Ascending aorta (tissue), 2 donors: Measurements from ENCODE around the gene GSTA2. TPM values are rescaled to one million over a fixed set of nuclear protein-coding genes. Genes with fewer than 3 reads are reported as not detected.
"Not testable (repeated sequence)": the region's sequence is repeated elsewhere in the genome, so short reads cannot be mapped to it uniquely, and the experiment has no call there.

ENCODE experiments used
- DNase-seq, 2 donors: peaks; one replicate each; pipeline ENCODE4 v3.0.0-alpha.2; 2019; ENCODE audit warnings: low spot score in 2 of 2
- H3K27ac ChIP-seq, 2 donors: fragments of 200-600 bp; sonication (generic); one replicate each; pipeline ENCODE4 v1.5.1; 2016 to 2017; ENCODE audit warnings: mild to moderate bottlenecking in 1 of 2
- H3K27me3 ChIP-seq: fragments of 200-600 bp; sonication (generic); one replicate; pipeline ENCODE4 v1.5.1; 2017
- H3K36me3 ChIP-seq, 2 donors: fragments of 200-600 bp; sonication (generic); one replicate each; pipeline ENCODE4 v1.5.1; 2016
- H3K4me1 ChIP-seq, 2 donors: fragments of 200-600 bp; sonication (generic); one replicate each; pipeline ENCODE4 v1.5.1; 2016 to 2017; ENCODE audit warnings: mild to moderate bottlenecking in 1 of 2
- H3K4me3 ChIP-seq, 2 donors: fragments of 200-600 bp; sonication (generic); one replicate each; pipeline ENCODE4 v1.5.1; 2016 to 2017; ENCODE audit warnings: mild to moderate bottlenecking in 1 of 2
- H3K9me3 ChIP-seq, 2 donors: fragments of 200-600 bp; sonication (generic); one replicate each; pipeline ENCODE4 v1.5.1; 2016
- intact Hi-C: fragments of 100-400 bp; cut with DNase I; formaldehyde crosslinking; loops from one replicate; pipeline ENCODE4 v1.15.1; 2023
- total RNA-seq: library from RNA; depleted of rRNA; stranded (reverse); fragments of >200 nt; gene quantifications from one replicate; pipeline ENCODE4 v1.1.0, GENCODE V29; 2016
- TF ChIP-seq, protein P1 (sequence below), 3 experiments: fragments of 200-600 bp in 2 of 3; fragments of 450-650 bp in 1 of 3; sonication (generic) in 2 of 3; IDR thresholded peaks; one replicate each; pipeline ENCODE4 v1.5.1; 2016 to 2019; ENCODE audit warnings: antibody characterized with exemption in 3 of 3, mild to moderate bottlenecking in 1 of 3, moderate library complexity in 1 of 3

GSTA2 gene
- total RNA-seq, 1 donor from 2014 or later = not detected

DNA sequence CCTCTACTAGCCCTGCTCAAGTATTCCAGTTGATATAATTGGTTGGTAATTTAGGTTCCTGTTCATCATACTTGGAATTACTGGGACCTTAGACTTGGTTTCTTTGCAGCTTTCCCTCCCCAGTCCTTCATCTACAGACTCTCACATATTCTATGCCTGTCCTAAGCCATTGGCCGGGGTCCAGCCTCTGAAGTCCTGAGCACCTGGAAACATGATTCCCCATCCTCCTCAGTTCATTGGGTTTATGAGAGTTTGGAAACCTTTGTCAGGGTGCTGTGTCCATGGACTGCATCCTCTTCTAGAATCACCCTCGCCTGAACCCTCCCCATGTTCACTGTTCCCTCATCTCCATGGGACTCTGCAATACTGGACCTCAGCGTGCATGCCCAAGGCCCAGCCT is 8.8 kb downstream of the GSTA2 start:
- Histone ChIP-seq H3K4me3 (no peak overlapping the region), H3K4me1 (no peaks in the 10 kb centered on the region), H3K27me3 (no peaks in the 10 kb centered on the region), H3K27ac (no peak overlapping the region), H3K36me3 (no peaks in the 10 kb centered on the region), H3K9me3 (peaks cover 0 to 4% of the 10 kb centered on the region in 2 donors)
- no peak for DNase-seq
- intact Hi-C loops = no loop called here
- TF ChIP-seq, protein P1, sequence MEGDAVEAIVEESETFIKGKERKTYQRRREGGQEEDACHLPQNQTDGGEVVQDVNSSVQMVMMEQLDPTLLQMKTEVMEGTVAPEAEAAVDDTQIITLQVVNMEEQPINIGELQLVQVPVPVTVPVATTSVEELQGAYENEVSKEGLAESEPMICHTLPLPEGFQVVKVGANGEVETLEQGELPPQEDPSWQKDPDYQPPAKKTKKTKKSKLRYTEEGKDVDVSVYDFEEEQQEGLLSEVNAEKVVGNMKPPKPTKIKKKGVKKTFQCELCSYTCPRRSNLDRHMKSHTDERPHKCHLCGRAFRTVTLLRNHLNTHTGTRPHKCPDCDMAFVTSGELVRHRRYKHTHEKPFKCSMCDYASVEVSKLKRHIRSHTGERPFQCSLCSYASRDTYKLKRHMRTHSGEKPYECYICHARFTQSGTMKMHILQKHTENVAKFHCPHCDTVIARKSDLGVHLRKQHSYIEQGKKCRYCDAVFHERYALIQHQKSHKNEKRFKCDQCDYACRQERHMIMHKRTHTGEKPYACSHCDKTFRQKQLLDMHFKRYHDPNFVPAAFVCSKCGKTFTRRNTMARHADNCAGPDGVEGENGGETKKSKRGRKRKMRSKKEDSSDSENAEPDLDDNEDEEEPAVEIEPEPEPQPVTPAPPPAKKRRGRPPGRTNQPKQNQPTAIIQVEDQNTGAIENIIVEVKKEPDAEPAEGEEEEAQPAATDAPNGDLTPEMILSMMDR (IDR thresholded peaks at IDR 0.05) = no peak

DNA sequence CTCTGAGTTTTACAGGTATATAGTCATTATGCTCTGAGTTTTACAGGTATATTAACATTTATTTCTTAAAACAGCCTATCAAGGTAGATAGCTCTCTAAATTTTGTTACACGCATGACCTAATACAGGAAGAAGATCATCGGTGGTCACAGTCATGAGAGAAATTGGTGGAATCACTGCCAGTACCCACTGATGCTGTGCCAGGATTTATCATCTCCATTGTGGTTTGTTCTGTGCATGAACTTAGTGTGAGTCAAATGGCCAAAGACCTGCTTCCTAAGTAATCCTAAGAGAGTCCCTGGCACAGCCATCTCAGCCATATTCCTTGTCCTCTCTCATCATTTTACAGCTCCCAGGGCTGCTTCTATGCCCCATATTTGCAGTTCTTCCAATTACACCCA is 10.1 kb downstream of the GSTA2 start:
- H3K36me3 ChIP-seq, intact Hi-C loops, DNase-seq, H3K27me3 ChIP-seq, H3K27ac ChIP-seq, H3K4me3 ChIP-seq, H3K9me3 ChIP-seq, H3K4me1 ChIP-seq: not testable (repeated sequence)

DNA sequence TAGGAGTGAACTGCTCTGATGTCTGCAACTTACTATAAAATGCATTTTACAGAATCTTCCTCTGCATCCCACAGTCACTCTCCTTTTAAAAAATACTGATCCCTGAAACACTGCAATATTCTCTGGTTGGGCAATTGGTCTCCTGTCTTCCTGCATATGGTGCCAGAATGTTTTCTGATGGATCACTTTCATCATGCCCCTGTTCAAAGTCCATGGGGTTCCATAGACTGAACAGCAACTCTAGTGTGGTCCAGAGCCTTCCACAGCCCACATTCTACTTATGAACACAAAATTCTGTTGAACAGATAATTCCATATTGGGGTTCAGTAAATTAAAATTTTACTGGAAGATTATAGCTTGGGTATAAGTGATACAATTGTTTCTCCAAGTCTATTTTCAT is 11.0 kb downstream of the GSTA2 start:
- H3K9me3 ChIP-seq = peaks cover 0 to 4% of the 10 kb centered on the region in 2 donors
- H3K36me3 ChIP-seq = no peaks in the 10 kb centered on the region
- intact Hi-C loops = no loop called here
- TF ChIP-seq, protein P1 (IDR thresholded peaks at IDR 0.05) = no peak
- H3K27ac ChIP-seq = no peak overlapping the region
- H3K4me1 ChIP-seq = no peaks in the 10 kb centered on the region
- no peaks in the 10 kb centered on the region for H3K27me3 ChIP-seq
- no peak overlapping the region for H3K4me3 ChIP-seq
- no peak for DNase-seq

DNA sequence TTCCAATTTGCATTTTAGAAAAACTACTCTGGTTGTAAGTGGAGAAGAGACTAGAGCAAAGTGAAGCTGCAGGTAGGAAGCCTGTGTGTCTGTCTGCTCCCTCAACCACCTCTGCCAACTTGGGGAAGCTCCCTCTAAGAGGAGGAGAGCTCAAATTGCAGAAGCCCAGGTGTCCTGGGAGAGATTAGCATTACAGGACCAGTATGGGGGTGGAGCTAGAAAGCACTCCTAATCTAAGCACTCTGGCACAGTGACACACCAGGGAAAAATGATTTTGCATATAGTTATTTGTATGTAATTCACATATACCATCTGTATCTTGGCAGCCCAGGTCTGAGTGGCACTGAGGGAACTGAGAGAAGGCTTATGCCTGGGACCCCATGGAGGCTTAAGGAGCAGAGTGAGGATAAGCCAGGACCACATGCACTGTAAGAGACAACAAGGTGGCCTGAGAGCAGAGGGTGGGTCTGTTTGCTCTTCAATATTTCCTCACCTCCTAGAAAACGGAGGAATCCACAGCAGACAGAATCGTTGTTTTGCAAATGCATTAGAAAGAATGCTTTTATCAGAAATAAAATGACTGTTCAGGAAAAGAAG is 13.6 kb downstream of the GSTA2 start:
- no peaks in the 10 kb centered on the region for H3K27me3 ChIP-seq
- no peak overlapping the region for H3K27ac ChIP-seq
- intact Hi-C loops = no loop called here
- no peak overlapping the region for H3K4me3 ChIP-seq
- H3K36me3 ChIP-seq = no peaks in the 10 kb centered on the region
- no peaks in the 10 kb centered on the region for H3K4me1 ChIP-seq
- no peak for DNase-seq
- H3K9me3 ChIP-seq = peaks cover 0 to 4% of the 10 kb centered on the region in 2 donors
- TF ChIP-seq, protein P1 (IDR thresholded peaks at IDR 0.05) = no peak

DNA sequence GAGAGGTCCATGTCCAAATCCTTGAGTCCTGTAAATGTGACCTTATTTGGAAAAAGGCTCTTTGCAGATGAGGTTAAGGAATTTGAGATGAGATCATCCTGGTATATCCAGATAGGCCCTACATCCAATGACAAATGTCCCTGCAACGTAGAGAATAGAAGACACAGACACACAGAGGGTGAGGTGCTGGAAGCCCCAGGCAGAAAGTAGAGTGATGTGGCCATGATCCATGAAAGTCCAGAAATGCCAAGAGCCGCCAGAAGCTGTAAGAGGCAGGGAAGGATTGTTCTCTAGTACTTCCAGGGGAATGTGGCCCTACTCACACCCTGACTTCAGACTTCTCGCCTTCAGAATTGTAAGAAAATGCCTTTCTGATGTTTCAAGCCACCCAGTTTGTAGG is 16.0 kb downstream of the GSTA2 start:
- DNase-seq, H3K27me3 ChIP-seq, H3K36me3 ChIP-seq, H3K4me1 ChIP-seq, H3K4me3 ChIP-seq, H3K9me3 ChIP-seq, intact Hi-C loops: not testable (repeated sequence)
- peak overlapping the region; percentile 60 to 62 for H3K27ac ChIP-seq

DNA sequence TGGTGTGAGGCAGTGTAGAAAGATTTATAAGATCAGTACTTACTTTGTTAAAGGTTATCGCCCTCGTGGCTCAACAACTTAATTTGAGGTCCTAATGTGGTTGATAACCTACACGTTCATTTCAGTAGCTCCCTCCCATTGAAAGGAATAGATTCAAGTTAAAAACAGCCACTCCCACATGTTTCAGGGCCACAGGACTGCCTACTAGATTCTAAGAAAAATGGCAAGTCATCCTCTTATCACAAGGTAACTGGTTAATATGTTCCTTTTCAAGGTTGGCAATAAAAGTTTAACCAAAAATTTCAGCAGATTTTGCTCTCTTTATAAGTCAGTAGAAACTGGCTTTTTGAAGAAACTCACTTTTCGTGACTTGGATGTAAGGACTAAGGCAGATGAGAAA is 17.1 kb downstream of the GSTA2 start:
- H3K9me3 ChIP-seq = peaks cover 0 to 1% of the 10 kb centered on the region in 2 donors
- TF ChIP-seq, protein P1 (IDR thresholded peaks at IDR 0.05) = no peak
- no peak for DNase-seq

DNA sequence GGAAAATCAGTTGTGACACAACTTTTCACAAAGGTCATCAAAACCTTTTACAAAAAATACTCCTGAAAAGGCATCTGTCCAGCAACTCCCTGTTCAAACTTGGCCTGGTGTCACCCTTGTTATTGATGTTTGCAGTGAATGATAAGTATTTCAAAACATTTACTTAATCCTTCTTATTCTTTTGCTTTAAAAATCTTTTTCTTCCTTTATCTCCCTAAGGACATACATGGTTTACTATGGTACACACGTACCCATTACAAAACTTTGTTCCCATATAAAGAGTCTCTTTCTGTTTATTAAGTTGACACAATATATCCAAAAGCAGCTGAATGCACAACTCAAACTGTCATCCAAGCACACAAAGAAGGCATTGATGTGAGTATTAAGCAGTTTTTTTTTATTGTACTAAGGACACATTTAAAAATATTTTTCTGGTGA is 17.5 kb downstream of the GSTA2 start:
- Histone ChIP-seq H3K4me1 (no peaks in the 10 kb centered on the region), H3K9me3 (no peaks in the 10 kb centered on the region), H3K27ac (no peak overlapping the region), H3K36me3 (no peaks in the 10 kb centered on the region), H3K27me3 (no peaks in the 10 kb centered on the region), H3K4me3 (no peak overlapping the region)
- TF ChIP-seq, protein P1 (IDR thresholded peaks at IDR 0.05) = no peak
- intact Hi-C loops = no loop called here
- DNase-seq = no peak

More for the DNA sequence above, 17.1 kb downstream of the GSTA2 start:
- Histone ChIP-seq H3K4me3 (no peak overlapping the region), H3K27me3 (no peaks in the 10 kb centered on the region), H3K27ac (peak overlapping the region in 1 of 2 donors; percentile 60), H3K36me3 (no peaks in the 10 kb centered on the region), H3K4me1 (no peaks in the 10 kb centered on the region)
- intact Hi-C loops = no loop called here
